ENCODE data around the gene STEAP1B. TPM values are rescaled to one million over a fixed set of nuclear protein-coding genes. Genes with fewer than 3 reads are reported as not detected.

Gene STEAP1B
- total RNA-seq, 1 experiment from 2014 or later, result 0.27 TPM

DNA sequence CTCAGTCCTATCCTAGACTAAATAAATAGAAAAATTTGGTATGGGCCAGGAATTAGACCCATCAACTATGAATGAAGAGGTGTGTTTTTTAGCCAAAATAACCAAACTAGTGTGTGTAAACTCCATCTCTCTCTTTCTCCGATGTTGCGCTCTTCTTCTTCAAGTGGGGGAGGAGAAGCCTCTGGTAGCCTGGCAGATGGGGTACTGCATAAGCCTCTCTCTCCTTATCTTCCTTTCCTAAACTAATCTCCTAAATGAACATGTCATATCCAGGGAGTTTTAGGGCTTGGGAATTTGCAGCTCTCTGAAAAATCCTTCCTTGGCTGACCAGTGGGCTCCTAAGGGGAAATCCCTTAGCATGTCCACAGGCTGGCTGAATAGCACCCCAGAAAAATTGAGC, 86.8 kb downstream of the STEAP1B start:
- Histone ChIP-seq H4K20me1 (ENCODE audit: insufficient read depth) (no peaks in the 10 kb centered on the region), H3K79me2 (ENCODE audit: insufficient read depth, low read length) (no peaks in the 10 kb centered on the region), H3K9ac (ENCODE audit: low read length) (no peak overlapping the region), H2AFZ (ENCODE audit: low read depth, low read length, poor library complexity, severe bottlenecking) (no peak overlapping the region), H3K4me2 (ENCODE audit: low read length) (no peak overlapping the region), H3K9me2 (ENCODE audit: insufficient read depth) (no peaks in the 10 kb centered on the region), H3K4me1 (ENCODE audit: control insufficient read depth in 1 of 2, insufficient read depth in 2 of 2, low read length in 2 of 2) (no peaks in the 10 kb centered on the region), H3K4me3 (replicated peaks in 1 of 2; ENCODE audit: low read depth in 1 of 2, low read length in 2 of 2) (no peak overlapping the region), H3K9me3 (ENCODE audit: control insufficient read depth in 1 of 2, insufficient read depth in 1 of 2, low read depth in 1 of 2, low read length in 2 of 2) (no peaks in the 10 kb centered on the region), H3K36me3 (ENCODE audit: control insufficient read depth in 1 of 2, insufficient read depth in 2 of 2, low read length in 2 of 2) (no peaks in the 10 kb centered on the region), H3K27me3 (ENCODE audit: insufficient read depth, low read length) (peaks cover 5% of the 10 kb centered on the region; the same call in 1 of the 2 replicates), H3K27ac (ENCODE audit: low read depth, low read length) (no peak overlapping the region)
- ATAC-seq, result no peak
- no TSS peak for BruUV-seq (replicated peaks)
- ChIA-PET POLR2A (no interaction called here), CTCF (no interaction called here), RAD21 (ENCODE audit: low non-redundant PET in 1 of 2, low total read pairs in 2 of 2, uncharacterized antibody in 2 of 2, unreplicated experiment in 2 of 2) (no interaction called here)
- DNase-seq (ENCODE audit: low read depth, low spot score), result no peak
- TF ChIP-seq, protein P1, sequence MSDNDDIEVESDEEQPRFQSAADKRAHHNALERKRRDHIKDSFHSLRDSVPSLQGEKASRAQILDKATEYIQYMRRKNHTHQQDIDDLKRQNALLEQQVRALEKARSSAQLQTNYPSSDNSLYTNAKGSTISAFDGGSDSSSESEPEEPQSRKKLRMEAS (IDR thresholded peaks at IDR 0.05), result no peak
- TF ChIP-seq YY1 (IDR thresholded peaks at IDR 0.05; ENCODE audit: extremely low read depth, insufficient replicate concordance, low read depth, low read length) (no peak), CBX3 (IDR thresholded peaks at IDR 0.05; ENCODE audit: low read depth) (no peak), TCF7L2 (IDR thresholded peaks at IDR 0.05; ENCODE audit: borderline replicate concordance, extremely low read depth, insufficient read depth, insufficient read length) (no peak), POLR2A (IDR thresholded peaks at IDR 0.05; ENCODE audit: borderline replicate concordance, extremely low read depth, insufficient read depth, insufficient read length) (no peak), ZNF274 (IDR thresholded peaks at IDR 0.05; ENCODE audit: low read depth, low read length) (no peak), EGR1 (IDR thresholded peaks at IDR 0.05; ENCODE audit: low read depth) (no peak), CEBPB (IDR thresholded peaks at IDR 0.05; ENCODE audit: low read depth) (no peak), RAD21 (IDR thresholded peaks at IDR 0.05; ENCODE audit: low read depth) (no peak), ELF1 (IDR thresholded peaks at IDR 0.05; ENCODE audit: borderline replicate concordance, low read depth) (no peak), EZH2phosphoT487 (IDR thresholded peaks at IDR 0.05; ENCODE audit: borderline replicate concordance) (no peak), JUND (IDR thresholded peaks at IDR 0.05) (no peak), ZFX (IDR thresholded peaks at IDR 0.05) (no peak)
- TF ChIP-seq, protein P2, sequence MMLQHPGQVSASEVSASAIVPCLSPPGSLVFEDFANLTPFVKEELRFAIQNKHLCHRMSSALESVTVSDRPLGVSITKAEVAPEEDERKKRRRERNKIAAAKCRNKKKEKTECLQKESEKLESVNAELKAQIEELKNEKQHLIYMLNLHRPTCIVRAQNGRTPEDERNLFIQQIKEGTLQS (IDR thresholded peaks at IDR 0.05), result no peak
- intact Hi-C loops (cut with micrococcal nuclease), result no loop called here

Data from HCT116 (cell line).